Spleen (tissue), 7 donors: ENCODE measurements around the gene NEK5.

Experiments
- POLR2AphosphoS5 ChIP-seq, 3 donors: sonication (generic); formaldehyde crosslinking; IDR thresholded peaks; one replicate each; pipeline ENCODE4 v1.5.1; 2017; ENCODE audit warnings: antibody characterized with exemption in 3 of 3
- TF ChIP-seq, protein P1 (sequence below), 11 experiments: fragments of 200-600 bp in 7 of 11; fragments of 450-650 bp in 4 of 11; sonication (generic) in 4 of 11; IDR thresholded peaks in 8 of 11; conservative IDR thresholded peaks in 3 of 11; 1 replicate in 7 of 11; 2 replicates in 4 of 11; pipeline versions ENCODE4 v1.4.0 to v1.8.0; 2016 to 2021; ENCODE audit warnings: antibody characterized with exemption in 11 of 11, inconsistent platforms in 4 of 11, mild to moderate bottlenecking in 1 of 11
- donor health status: DM: no; HTN: no; CAD: no; lungs with moderate emphysema.
- donor health status: DM: no; HTN: no; CAD: no.
- donor health status: DM: no; HTN: no; CAD: no.

GRCh38 chr13:52169839-52170238 is 41.0 kb upstream of the NEK5 start:
- TF ChIP-seq, protein P1, sequence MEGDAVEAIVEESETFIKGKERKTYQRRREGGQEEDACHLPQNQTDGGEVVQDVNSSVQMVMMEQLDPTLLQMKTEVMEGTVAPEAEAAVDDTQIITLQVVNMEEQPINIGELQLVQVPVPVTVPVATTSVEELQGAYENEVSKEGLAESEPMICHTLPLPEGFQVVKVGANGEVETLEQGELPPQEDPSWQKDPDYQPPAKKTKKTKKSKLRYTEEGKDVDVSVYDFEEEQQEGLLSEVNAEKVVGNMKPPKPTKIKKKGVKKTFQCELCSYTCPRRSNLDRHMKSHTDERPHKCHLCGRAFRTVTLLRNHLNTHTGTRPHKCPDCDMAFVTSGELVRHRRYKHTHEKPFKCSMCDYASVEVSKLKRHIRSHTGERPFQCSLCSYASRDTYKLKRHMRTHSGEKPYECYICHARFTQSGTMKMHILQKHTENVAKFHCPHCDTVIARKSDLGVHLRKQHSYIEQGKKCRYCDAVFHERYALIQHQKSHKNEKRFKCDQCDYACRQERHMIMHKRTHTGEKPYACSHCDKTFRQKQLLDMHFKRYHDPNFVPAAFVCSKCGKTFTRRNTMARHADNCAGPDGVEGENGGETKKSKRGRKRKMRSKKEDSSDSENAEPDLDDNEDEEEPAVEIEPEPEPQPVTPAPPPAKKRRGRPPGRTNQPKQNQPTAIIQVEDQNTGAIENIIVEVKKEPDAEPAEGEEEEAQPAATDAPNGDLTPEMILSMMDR (IDR thresholded peaks at IDR 0.05 in 8 of 11, conservative IDR thresholded peaks at IDR 0.05 in 3 of 11) = no peak
- TF ChIP-seq POLR2AphosphoS5 (IDR thresholded peaks at IDR 0.05) = no peak
